ENCODE data around the gene KLK6.
A peak's percentile ranks its signal among the peaks of the same experiment; 100 is the strongest.

The KLK6 gene

GRCh38 chr19:50969413-50969760, at the start of gene KLK6:
KLK6 (minus strand) TSS chr19:50969591; CDS start chr19:50968104, 1,487 bp downstream.
- no peak for DNase-seq

DNA sequence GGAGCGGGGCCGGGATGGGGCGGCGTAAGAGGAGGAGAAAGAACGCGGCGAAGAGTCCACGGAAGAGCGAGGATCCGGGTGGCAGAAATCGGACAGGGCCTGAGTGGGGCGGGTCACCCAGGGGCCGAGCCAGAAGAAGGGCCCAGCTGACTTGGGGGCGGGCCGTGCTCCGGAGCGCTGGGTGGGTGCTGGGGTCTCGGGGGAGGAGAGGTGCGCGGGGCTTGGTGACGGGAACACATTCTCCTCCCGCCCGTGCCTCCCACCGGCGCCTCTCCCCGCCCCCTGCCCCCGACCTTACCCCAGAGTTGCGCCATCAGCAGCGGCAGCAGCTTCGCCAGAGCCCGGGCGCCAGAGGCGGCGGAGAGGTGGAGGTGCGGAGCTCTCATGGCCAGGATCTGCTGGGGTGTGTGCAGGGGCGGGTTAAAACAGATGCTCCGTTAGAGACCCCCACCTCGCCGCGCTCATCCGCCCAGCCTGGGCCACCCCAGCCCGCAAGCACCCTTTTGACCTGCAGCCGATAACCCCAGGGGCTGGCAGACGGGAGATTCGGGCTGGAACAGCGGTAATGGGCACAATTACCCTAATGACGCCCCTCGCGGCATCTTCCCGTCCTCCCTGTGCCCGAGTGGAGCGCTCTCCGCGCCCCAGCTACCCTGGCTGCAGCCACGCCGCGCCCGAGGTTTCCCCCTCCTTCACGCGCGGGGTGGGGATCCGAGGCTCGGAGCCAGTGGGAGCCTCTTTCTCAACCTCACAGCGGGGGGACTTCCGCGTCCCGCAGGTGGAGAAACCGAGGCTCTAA, 49.6 kb upstream of the KLK6 start:
- DNase-seq = no peak

GRCh38 chr19:51016798-51017683, 47.6 kb upstream of the KLK6 start:
- DNase-seq = peak; percentile 57

DNA sequence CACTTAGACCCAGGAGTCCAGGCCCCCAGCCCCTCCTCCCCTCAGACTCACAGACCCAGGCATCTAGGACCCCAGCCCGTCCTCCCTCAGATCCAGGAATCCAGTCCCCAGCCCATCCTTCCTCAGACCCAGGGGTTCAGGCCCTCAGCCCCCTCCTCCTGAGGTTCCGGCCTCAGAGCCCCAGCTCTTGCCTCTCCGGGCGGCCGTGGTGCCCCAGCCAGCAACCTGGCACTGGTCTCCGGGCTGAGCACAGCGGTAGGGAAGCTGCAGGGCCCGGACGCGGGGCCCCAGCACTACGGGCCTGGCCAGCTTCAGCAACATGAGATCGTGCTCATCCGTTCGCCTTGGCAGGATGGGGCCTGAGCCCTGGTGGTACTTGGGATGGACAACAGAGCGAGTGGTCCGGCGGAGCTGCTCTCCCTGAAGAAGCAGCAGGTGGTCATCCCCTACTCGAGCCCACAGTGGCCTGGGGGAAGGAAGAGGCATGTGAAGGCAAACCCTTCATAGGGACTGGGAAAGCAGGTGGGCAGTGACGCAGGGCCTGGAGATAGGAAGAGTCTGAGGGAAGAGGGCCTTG, 46.4 kb upstream of the KLK6 start:
- no peak for DNase-seq

DNA sequence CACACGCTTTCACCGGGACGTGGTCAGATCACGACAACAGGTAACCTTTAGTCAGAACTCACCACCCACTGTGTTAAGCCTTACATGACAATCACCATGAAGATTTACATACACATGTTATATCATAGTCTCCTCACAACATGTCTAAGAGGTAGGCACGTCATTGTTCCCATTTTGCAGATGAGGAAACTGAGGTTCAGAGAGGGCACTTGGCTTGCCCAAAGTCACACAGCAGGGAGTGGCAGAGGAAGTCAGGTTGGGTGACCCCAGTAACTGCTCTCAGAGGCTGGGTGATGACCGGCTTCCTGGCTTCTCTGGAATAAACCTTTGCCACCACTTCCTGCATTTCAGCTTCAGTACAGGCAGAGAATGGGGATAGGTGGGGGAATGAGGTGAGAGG, 44.9 kb upstream of the KLK6 start:
- no peak for DNase-seq

DNA sequence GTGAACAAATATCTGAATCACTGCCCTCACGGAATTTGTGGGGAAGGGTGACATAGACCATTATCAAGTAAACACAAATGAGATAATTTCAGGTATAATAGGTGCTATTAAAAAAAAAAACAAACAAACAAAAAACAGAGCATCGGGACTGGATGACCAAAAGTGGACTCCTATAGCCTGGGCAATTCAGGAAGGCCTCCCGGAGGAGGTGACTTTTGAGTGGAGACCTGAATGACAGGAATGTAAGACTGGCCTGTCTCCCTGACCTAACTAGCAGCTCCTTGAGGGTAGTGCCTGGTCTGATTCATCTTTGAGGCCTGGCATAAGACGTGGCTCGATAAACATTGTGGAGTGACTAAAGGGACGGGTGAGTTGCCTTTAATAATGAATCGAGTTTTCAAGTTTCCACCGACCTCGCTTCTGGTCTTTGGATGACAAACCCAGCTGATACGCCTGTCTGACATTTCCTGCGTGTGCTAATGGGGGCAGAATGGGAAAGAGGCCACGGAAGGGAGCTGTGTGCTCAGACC, 43.3 kb upstream of the KLK6 start:
- DNase-seq = no peak

DNA sequence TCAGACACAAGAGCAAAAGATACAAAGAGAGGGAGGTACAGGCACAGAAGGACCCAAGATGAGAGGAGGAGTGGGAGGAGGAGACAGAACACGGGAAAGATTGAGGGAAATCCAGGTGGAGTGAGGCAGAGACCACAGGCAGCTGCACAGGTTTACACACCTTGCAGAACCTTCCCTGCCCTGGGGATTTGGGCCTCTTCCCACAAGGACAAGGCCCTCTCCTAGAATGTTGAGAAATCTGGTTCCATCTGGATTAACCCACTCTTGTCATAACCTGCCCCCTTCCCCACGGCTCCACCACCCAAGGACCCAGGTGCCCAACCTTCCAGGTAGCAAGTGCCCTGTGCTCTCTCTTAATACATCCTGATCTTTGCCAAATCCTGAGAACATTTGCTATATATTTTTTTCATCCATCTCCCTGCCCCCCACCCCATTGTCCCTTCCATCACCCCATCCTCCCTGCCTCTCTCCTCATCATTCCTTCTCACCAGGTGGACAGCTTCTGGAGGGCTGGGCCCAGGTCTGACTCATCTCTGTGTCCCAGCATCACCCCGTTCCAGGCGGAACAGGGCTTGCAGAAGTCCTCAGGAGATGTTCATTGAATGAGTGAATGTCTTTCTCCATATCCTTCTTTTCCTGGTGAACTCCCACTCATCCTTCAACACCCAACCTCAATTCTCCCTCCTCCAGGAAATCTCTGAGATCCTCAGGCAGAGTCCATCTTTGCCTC, 40.8 kb upstream of the KLK6 start:
- DNase-seq = no peak

- DNase-seq = no peak
These were observed 39.9 kb upstream of the KLK6 start for GRCh38 chr19:51009061-51009891.

GRCh38 chr19:51007488-51007887, 38.1 kb upstream of the KLK6 start:
- DNase-seq = no peak

DNA sequence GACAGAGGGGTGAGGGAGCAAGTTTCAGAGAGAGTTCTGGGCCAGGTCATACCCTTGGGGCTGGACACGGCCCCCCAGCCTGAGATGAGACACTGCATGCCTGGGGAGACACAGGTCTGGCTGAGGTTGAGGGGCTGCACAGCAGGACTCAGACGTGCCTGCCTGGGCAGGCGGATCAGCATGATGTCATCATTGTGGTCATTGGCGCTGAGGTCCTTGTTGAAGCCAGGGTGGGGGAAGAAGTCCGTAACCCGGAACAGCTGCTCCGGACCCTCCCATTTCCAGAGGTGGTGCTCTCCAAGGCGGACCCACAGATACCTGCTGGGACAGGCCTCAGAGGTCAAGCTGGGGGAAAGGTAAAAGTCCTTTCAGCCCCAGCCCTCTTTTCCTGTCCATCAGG, 37.0 kb upstream of the KLK6 start:
- no peak for DNase-seq

DNA sequence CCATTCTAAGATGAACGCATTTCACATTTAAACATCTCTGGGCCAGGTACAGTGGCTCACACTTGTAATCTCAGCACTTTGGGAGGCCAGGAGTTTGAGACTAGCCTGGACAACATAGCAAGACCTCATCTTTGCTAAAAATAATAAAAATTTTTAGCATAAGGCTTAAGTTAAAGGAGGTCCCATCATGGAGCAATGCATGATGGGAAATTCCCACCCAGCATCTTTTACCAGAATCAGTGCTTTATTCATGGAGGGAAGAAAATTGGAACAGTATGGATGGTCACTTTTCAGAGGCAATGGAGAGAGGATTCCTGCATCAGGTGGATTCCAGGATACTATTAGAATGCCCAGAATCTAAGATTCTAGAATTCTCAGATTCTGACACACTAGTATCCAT, 35.9 kb upstream of the KLK6 start:
- no peak for DNase-seq

- DNase-seq = no peak
These were observed 33.9 kb upstream of the KLK6 start for GRCh38 chr19:51003316-51003715.

DNA sequence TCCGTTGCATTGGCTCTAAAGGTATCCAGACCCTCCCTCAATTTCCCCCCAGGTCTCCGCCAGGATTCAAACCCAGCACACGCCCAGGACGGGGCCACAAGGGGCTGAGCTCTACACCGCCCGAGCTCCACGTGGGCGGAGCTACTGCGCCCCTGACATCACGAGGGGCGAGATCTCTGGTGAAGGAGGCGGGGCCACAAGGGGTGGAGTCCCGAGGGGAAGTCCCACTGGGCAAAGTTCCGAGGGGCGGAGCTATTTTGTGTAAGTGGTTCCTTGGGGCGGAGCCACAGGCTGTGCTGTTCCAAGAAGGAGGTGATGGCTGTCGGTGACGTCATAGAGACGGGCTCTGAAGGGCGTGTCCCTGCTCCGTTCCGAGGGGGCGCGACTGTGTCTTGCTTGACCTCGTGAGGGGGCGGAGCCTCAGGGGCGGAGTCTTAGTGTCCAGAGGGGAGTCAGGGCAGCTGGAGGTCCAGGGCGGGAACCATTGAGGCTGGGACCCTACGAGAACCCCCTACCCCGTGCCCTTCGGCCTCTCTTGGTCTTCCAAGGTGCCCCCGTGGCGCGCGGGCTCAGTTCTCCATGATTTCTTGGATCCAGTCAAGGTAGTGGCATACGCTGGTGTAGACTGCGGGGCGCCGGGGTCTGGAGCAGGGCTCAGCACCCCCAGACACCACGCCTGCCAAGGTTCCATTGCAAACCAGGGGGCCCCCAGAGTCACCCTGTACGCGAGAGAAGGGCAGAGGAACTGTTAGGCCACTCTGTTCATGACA, 33.3 kb upstream of the KLK6 start:
- DNase-seq = no peak

DNA sequence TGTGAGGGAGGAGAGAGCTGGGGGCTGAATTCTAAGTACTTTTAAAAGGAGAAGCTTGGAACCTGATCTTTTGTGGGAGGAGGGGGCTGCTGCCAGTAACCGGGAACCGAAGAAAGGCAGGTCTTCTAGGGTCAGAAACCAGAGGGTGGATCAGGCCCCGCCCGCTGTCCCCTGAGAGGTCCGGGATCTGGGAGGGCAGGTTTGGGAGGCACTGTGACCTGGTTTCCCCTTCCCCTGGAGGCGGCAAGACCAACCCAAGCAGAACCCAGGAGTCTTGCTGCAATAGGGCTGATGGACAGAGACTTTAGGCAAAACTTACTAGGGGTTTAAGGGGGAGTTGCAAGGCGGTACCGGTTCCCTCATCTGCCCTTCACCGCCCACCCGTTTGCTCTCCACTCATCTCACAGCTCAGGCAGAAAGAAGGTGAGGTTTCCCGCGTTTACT, 32.7 kb upstream of the KLK6 start:
- no peak for DNase-seq

DNA sequence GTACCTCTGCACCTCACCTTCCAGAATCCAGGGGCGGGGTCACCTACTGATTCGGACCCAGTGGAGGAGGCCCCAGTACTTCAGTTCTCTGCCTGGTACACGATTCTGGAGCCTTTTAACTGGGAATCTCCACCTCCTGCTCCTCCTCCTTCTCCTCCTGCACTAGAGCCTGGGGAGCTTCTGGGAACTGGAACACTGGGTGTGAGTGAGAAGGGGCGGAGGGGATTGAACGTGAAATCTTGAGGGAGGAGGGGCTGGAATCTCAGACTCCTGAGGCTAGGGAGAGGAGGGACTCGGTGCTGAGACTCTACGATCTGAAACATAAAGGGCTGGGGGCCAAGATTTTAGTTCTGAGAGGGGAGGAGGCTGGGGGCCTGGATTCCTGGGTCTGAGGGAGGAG, 32.1 kb upstream of the KLK6 start, which contains the start of gene KLK8:
Gene KLK8, minus strand, starts transcription at position 90 of the 400 bp plus-strand sequence. CDS start 437 bp downstream, outside the sequence.
- no peak for DNase-seq

- no peak for DNase-seq
These were observed 31.6 kb upstream of the KLK6 start for GRCh38 chr19:51000981-51001380.

DNA sequence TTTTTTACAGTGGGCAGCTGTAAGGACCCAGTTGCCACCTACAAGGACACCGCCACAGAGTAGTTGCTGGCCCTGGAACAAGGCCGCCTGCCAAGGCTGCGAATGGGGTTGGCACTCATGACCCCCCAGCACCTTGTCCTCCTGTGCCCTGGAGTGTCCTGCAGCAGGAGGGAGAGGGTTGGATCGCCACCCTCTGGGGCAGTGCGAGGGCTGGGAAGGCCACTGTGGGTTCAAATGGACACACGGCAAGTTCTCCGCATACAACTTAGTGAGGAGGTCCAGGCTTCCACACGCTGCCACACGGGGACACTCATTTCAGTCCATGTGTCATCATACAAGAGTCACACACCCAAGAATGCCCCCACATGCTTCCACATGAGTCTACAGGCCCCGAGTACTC, 31.0 kb upstream of the KLK6 start:
- no peak for DNase-seq

DNA sequence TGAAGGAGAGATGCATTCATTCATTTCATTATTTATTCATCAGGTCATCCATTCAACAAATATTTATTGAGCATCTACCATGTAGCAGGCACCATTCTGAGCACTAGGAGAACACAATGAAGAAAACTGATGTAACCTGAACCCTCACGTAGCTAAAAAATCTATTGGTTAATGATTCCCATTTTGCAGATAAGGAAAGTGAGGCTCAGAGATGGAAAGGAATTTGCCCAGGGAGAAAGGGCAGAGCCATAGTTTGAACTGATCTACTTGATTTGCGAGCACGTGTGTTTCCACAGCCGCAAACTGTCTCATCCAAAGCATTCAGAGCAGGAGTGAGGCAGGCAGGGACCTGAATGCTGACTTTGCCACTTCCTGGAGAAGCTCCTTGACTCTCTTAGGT, 29.3 kb upstream of the KLK6 start:
- no peak for DNase-seq

GRCh38 chr19:50998061-50998460, 28.7 kb upstream of the KLK6 start:
- no peak for DNase-seq

DNA sequence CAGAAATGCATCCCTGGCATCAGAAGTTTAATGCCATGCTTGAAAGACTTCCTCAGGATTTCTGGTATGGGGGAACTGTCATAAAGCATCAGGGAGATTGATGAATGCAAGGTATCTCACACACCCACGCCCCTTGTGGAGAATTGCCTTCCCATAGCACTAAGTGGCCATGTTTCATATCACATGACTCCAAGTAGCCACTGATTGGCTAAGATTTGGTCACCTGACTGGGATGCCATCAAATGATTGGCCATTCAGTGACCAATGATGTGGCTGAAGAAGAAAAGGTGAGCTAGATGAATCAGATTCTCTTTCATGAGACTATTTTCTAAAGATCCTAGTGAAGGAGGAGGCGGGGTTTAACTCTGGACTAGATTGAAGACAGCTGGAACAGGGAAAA, 24.7 kb upstream of the KLK6 start:
- DNase-seq = no peak

- DNase-seq = no peak
These were observed 23.3 kb upstream of the KLK6 start for GRCh38 chr19:50992666-50993035.

All from stimulated activated CD4-positive, alpha-beta T cell treated with anti-CD3 and anti-CD28 coated beads, Interleukin-4, amount 100 ng/mL, for 24 hours (primary cell).